ENCODE data around the gene ETS1.

DNA sequence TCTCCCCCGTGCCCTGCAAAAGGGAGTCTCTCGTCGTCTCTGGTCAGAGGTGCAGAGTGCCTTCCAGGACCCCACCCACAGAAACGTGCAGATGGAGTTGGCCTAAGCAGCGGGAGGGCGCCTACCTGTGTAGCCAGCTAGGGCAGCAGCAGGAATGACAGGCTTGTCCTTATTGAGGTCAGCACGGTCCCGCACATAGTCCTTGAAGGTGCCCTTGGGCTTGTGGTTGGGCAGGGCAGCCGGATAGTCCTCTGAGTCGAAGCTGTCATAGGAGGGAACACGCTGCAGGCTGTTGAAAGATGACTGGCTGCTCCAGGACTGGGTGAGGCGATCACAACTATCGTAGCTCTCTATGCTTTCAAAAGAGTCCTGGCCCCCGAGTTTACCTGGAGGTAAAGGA, 107.3 kb downstream of the ETS1 start:
- TF ChIP-seq, protein P1, sequence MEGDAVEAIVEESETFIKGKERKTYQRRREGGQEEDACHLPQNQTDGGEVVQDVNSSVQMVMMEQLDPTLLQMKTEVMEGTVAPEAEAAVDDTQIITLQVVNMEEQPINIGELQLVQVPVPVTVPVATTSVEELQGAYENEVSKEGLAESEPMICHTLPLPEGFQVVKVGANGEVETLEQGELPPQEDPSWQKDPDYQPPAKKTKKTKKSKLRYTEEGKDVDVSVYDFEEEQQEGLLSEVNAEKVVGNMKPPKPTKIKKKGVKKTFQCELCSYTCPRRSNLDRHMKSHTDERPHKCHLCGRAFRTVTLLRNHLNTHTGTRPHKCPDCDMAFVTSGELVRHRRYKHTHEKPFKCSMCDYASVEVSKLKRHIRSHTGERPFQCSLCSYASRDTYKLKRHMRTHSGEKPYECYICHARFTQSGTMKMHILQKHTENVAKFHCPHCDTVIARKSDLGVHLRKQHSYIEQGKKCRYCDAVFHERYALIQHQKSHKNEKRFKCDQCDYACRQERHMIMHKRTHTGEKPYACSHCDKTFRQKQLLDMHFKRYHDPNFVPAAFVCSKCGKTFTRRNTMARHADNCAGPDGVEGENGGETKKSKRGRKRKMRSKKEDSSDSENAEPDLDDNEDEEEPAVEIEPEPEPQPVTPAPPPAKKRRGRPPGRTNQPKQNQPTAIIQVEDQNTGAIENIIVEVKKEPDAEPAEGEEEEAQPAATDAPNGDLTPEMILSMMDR (IDR thresholded peaks at IDR 0.05), result no peak
- TF ChIP-seq POLR2AphosphoS5 (IDR thresholded peaks at IDR 0.05) (no peak), POLR2A (IDR thresholded peaks at IDR 0.05) (no peak), EP300 (IDR thresholded peaks at IDR 0.05; ENCODE audit: low read depth) (no peak)

Measured in transverse colon (tissue), 4 donors.